IPS-11a (cell line): Measurements from ENCODE around the gene LENG8.

Source experiments
- H3K4me3 ChIP-seq: one replicate; pipeline ENCODE4 v1.5.1; 2013; ENCODE audit warnings: low read depth, low read length, control low read depth

The LENG8 gene

GRCh38 chr19:54422136-54422535 lies 26.9 kb upstream of the LENG8 start:
- H3K4me3 ChIP-seq: no peak overlapping the region

DNA sequence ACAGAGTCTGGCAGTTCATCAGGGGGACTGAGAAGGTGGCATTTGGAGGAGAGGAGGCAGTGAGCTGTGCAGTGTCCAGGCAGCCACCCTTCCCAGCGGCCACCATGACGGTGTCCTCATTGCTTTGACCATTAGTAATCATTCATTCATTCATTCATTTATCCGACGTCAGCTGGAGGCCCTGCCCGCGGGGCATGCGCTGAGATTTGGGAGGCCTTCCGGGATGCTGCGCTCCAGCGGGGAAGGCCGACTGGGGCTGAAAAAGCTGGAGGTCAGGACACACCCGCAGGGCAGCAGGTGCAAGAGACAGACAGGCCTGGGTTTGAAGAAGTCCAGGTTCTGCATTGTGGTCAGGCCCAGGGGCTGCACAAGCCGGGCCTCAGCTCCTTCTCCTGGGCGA lies 24.8 kb upstream of the LENG8 start:
- H3K4me3 ChIP-seq: no peak overlapping the region

DNA sequence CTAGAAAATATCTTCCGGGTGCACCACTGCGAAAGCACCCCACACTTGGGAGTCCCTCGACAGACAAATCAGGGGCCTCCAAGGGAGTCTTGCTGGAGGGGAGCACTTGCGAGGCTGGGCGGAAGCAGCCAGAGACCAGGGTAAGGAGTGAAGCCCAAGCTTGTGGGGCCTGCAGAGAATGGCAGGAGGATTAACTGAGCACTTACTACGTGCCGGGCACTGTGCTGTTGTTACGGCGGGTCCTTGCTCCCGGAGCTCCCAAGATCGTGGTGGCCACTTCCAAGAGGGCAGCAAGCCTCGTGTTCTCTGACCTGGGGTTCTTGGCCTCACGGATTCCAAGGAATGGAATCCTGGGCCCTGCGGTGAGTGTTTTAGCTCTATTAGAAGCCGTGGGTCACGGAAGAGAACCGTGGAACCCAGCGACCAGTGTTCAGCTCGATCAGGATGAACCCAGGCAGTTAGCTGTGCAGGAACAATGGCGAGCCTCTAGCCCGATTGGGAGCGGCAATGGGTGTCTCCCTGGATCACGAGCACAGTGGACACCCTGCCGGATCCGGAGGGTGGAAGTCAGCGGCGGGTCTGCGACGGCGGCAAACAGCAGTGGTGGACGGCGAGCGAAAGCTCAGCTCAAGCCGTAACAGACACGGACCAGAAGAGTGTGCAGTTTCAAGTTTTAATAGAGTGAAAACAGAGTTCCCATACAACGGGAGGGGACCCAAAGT lies 24.2 kb upstream of the LENG8 start:
- H3K4me3 ChIP-seq: no peak overlapping the region

DNA sequence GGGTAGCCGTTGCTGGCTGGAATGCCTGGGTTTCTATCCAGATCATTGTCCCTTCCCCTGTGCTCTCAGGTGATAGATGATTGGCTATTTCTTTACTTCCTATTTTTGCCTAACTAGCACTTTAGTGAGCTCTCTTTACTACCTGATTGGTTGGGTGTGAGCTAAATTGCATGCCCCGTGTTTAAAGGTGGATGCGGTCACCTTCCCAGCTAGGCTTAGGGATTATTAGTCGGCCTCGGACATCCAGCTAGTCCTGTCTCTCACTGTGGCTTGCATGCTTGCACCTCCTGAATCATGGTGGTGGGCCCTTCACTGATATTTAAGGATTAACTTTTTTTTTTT lies 23.6 kb upstream of the LENG8 start:
- no peak overlapping the region for H3K4me3 ChIP-seq

- H3K4me3 ChIP-seq: no peak overlapping the region
These were observed 22.6 kb upstream of the LENG8 start for GRCh38 chr19:54426291-54426931.

DNA sequence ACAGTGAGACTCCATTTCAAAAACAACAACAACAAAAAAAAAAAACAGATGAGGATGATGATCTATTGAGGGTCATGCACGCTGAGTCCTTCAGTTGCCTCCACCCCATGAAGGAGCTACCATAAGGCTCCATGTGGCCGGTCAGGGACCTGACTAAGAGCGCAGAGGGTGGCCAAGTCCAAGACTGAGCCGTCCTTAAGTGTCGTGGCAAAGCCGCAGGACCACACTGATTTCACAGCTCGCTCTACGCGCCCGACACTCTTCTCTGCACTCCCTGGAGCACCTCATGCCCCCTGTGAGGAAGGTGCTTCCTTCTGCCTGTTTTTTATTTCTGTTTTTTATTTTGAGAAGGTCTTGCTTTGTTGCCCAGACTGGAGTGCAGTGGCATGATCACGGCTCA lies 21.4 kb upstream of the LENG8 start:
- H3K4me3 ChIP-seq: no peak overlapping the region

- H3K4me3 ChIP-seq: no peak overlapping the region
These were observed 20.4 kb upstream of the LENG8 start for GRCh38 chr19:54428323-54429175.

- H3K4me3 ChIP-seq: no peak overlapping the region
These were observed 19.9 kb upstream of the LENG8 start for GRCh38 chr19:54429176-54429495.

DNA sequence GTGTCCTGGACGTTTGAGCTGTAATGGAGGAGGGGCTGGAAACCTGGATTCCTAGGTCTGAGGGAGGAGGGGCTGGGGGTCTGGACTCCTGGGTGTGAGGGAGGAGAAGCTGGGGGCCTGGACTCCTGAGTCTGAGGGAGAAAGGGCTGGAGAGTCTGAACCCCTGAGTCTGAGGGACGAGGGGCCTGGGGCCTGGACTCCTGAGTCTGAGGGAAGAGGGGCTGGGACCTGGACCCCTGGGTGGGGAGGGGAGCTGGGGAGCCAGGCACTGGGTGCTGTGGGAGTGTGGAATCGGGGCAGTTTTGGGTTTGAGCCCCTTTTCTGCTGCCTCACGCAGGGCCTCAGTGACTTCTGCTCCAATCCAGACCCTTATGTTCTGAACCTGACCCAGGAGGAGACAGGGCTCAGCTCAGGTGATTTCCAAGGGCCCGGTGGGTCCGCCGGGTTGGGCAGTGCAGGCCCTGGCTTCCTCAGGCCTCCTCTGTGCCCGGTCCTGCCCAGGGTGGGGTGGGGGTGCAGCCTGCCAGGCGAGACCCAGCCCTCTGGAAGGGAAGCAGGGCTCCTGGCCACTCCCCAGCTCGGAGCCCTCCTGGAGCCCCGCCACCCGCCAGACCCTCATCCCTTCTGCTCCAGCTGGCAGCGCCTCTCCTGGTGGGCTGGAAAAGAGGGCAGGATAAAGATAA lies 19.3 kb upstream of the LENG8 start:
- no peak overlapping the region for H3K4me3 ChIP-seq

DNA sequence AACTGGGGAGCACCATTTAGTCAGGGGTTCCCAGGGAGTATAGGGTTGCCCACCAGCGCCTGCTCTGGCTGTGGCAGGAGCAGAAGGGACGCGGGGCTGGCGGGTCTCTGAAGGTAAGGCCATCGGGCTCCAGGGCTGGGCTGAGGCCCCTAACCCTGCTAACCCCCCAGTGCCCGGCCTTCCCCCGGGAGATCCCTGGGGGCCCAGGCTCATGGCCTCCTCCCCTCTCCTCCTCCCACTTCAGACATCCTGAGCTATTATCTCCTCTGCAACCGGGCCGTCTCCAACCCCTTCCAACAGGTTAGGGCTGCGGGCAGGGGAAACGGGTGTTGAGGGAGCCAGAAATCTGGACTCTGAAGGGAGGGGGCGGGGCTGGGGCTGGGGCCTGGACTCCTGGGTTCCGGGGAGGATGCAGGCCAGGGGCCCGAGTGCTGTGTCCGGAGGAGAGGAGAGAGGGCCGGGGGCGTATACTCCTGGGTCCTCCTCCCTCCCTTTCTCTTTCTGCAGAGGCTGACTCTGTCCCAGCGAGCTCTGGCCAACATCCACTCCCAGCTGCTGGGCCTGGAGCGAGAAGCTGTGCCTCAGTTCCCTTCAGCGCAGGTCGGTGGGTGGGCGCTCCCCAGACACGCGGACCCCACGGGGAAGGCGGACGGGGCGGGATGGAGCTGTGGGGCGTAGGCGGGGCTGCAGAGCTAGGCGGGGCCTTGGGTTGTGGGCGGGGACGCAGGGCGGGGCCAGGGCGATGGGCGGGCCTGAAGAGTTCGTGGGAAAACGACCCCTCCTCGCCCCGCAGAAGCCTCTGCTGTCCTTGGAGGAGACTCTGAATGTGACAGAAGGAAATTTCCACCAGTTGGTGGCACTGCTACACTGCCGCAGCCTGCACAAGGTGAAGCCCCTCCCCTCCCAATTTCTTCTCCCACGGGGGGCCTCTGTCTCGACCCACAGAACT lies 18.4 kb upstream of the LENG8 start:
- no peak overlapping the region for H3K4me3 ChIP-seq

- no peak overlapping the region for H3K4me3 ChIP-seq
These were observed 17.7 kb upstream of the LENG8 start for GRCh38 chr19:54431255-54431838.

GRCh38 chr19:54432144-54432738 lies 16.8 kb upstream of the LENG8 start:
- H3K4me3 ChIP-seq: no peak overlapping the region

DNA sequence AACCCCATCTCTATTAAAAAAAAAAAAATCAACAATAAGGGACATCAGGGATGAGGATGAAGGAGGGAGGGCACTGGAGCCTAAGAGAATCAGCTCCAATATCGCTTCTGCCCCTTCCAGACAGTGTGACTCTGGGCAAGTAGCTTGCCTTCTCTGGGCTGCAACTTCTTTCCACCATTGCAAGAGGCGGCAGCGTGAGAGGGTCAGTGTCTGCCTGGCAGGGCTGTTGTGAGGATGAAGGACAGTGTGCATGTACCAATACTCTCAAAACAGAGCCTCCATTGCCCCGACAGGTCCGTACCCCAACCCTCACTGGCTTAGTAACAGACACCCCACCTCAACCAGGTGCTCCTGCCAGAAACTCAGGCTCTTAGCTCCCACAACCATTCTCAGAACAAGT lies 15.3 kb upstream of the LENG8 start:
- no peak overlapping the region for H3K4me3 ChIP-seq

- no peak overlapping the region for H3K4me3 ChIP-seq
These were observed 14.7 kb upstream of the LENG8 start for GRCh38 chr19:54434112-54434872.

DNA sequence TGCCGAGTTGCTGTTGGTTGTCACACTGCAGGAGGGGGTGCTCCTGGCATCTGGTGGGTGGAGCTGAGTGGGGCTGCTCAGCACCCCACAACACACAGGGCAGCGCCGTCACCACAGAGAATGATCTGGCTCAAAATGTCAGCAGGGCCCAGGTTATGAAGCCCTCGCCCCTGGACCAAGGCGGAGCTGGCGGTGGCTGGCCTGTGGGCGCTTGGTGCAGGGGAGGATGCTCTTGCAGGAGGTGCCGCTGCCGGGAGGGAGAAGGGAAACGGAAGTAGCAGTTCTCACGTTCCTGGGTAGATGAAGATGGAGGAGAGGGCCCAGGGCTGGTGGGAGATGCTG lies 14.2 kb upstream of the LENG8 start:
- H3K4me3 ChIP-seq: no peak overlapping the region

DNA sequence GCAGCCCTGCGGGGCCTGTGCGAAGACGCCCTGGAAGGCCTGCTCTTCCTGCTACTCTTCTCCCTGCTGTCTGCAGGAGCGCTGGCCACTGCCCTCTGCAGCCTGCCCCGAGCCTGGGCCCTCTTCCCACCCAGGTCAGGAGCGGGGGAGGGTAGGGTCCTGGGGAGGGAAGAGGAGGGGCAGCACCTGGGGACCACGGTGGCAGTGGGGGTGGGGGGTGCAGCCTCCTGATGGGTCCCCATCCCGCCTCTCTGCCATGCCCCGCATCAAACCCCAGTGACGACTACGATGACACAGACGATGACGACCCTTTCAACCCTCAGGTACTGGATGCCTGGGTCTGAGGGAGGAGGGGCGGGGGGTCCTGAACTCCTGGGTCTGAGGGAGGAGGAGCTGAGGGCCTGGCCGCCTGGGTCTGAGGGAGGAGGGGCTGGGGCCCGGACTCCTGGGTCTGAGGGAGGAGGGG lies 13.4 kb upstream of the LENG8 start:
- H3K4me3 ChIP-seq: no peak overlapping the region

- no peak overlapping the region for H3K4me3 ChIP-seq
These were observed 12.9 kb upstream of the LENG8 start for GRCh38 chr19:54436031-54436523.

DNA sequence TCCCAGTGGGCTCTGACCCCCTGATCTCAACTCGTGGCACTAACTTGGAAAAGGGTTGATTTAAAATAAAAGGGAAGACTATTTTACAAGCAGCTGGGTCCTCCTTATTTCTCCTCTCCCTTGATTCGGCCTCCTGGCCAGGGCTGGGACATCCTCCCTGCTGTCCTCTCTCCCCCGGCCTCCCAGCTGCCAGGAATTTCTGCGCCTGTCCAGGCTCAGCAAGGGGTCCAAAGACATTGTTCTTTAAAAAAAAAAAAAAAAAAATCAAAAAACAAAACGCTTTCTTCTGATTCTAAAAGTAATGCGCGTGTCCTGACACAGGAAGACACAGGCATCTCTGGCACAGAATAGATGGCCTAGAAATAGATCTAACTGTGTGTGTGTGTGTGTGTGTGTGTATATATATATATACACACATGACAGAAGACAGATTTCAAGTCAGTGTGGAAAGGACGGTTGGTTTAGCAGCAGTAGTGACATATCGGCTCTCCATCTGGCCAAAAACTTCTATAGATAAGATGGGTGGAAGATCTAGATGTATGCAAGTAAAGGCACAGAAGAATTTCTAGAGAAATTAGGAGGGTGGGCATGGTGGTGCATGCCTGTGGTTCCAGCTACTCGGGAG lies 12.3 kb upstream of the LENG8 start:
- H3K4me3 ChIP-seq: no peak overlapping the region
